GM19455 (cell line): ENCODE data around the gene GPT2.
A peak's percentile ranks its signal among the peaks of the same experiment; 100 is the strongest.

Source experiments
- ATAC-seq: cut with Tn5 transposase; IDR thresholded peaks from one replicate; pipeline ENCODE4 v1.9.1; 2021; ENCODE audit not compliant: unreplicated experiment

Gene GPT2

DNA sequence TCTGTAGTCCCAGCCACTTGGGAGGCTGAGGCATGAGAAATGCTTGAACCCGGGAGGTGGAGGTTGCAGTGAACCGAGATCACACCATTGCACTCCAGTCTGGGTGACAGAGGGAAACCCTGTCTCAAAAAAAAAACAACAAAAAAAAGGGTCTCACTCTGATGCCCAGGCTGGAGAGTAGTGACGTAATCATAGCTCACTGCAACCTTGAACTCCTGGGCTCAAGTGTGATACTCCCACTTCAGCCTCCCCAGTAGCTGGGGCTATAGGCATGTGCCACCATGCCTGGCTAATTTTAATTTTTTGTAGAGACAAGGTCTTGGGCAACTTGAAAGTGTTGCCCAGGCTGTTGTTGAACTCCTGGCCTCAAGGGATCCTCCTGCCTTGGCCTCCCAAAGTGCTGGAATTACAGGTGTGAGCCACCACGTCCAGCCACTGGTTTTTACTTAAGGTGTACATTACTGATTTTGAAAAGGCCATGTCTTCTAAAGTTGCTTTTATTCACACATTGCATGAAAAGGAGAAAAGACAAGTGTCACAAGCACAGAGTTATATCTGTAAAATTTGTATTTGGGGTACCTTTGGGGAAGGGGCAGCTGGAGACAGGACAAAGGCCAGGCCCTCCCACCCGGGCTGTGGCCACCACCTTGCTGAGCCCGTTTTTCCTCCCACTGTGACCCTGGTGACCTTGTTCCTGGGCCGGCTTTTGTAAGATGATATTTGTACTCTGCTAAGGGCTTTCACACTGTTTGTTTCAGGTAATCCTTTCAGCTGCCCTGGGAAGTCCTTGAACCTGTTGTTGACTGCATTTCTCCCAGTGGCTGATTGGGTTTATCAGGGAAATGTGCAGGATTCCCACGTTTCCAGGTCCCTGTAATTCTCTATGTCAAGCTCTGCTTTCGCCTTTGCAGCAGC, 11.5 kb downstream of the GPT2 start:
- no peak for ATAC-seq

DNA sequence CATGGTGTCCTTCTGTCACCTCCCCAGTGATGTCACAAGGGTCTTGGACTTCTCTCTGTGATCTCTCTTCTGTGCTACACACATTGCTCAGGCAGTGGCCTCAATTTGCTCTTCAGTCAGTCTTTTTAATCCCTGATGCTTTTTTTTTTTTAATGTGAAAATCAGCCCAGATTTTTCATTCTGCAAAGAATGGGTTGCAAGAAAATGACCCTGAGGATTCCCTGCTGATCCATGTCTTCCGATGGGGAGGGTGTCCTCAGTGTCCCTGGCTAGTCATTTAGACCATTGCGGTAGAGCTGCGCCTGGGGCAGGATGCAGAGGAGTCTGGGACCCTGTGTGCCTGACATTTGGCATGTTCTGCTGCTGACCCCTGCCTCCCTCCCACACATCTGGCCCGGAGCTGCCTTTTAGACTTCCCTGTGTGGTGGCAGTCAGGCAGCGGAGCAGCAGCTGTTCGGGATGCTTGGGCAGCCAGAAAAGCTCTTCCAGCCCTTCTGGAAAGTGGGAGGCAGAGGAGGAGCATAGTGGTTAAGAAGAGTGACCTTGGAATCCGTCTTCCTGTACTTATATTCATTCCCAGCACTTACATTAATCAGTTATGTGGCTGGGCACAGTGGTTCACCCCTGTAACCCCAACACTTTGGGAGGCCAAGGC, 12.3 kb downstream of the GPT2 start:
- no peak for ATAC-seq

DNA sequence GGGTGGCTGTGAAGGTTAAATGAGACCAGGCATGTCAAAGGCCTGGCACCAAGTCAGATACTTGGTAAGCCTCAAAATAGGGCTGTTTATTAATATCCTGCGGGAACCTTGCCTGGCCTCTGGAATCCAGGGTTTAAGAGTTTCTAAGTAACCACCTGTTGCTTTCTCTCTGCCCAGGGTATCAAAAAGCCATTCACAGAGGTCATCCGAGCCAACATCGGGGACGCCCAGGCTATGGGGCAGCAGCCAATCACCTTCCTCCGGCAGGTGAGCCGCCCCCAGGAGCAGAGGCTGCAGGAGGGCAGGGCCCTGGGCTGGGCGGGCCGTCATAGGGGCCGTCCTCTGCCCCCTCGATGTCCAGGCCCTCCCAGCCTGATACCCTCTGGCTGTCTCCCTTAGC, 13.3 kb downstream of the GPT2 start:
- no peak for ATAC-seq

- ATAC-seq: no peak
These were observed 13.8 kb downstream of the GPT2 start for GRCh38 chr16:46898006-46898405.

DNA sequence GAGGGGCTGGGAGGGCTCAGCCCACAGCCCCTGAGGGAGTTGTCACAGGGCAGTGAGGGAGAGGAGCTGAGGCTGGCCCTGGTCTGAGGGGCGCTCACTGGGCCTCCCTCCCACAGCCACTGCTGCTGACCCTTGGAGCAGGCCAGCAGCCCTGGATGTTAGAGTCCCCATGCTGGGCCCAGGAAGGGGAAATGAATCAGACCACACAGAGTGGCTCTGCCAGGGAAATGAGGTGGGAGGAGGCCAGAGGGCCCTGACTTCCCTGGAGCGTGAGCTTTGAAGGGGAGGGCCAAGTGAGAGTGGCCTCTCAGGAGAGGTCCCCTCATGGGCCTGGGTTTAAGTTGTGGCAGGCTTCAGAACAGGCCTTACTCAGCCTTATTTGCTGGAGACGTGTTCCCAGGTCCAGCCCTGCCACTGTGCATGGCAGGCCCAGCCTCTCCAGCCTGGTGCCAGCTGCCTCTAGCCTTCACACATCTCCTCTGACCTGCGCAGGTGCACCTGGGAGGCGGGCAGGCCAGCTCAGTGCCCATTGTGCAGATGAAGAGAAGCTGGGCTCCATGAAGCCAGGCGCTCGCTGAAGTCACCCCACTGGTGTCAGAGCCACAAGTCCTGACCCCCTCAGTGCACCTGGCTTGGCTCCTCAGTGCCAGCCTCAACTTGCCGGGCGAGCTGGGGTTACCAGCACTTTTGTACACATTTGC, 15.4 kb downstream of the GPT2 start:
- no peak for ATAC-seq

DNA sequence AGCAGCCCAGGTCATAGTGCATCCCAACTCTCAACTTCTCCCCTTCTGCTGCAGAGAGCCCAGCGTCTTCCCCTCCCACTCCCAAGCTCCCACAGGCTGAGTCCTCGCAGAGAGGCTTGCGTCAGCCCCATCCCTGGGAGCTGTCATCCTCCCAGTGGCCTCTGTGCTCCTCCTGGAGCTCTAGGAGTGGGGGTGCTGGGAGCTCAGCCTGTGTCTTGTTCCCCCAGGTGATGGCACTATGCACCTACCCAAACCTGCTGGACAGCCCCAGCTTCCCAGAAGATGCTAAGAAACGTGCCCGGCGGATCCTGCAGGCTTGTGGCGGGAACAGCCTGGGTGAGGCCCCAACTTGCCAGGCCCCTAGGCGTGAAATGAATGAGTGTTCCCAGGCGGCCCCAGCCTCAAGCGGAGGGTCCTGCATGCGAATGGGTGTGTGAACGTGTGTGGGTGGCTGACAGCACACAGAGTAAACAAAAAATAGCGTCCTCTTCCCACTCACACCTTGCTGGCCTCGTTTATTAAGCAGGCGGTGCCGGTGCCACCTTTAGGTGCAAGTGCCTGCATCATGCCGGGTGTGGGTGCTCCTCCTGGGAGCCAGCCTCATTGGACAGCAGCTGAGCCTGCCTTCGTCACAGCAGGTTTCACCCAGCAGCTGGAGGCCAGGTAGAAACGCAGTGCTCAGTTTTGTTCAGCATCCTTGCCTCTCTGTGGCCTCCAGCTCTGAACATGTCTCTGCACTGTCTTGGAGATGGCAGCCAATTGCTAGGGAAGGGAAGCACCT, 16.5 kb downstream of the GPT2 start:
- no peak for ATAC-seq

DNA sequence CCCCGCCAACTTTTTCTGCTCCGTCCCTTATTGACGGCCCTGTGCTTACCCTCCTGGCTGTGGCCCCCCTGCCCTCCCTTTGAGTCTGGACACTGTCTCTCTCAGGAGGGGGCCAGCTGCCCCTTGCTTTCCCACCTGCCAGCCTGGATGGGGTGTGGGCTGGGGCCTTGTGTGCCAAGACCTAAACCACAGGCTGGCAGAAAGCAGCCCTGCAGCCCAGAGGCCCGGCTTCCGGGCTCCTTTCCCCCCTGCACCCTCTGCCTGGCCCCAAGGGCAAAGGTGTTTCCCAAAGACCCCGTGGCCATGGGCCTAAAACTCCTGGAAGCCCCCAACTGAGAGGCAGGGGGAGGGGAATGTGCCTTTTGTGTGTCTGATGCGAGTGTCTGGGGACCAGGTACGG, 17.5 kb downstream of the GPT2 start:
- ATAC-seq: no peak

- no peak for ATAC-seq
These were observed 19.2 kb downstream of the GPT2 start for GRCh38 chr16:46903255-46903905.

DNA sequence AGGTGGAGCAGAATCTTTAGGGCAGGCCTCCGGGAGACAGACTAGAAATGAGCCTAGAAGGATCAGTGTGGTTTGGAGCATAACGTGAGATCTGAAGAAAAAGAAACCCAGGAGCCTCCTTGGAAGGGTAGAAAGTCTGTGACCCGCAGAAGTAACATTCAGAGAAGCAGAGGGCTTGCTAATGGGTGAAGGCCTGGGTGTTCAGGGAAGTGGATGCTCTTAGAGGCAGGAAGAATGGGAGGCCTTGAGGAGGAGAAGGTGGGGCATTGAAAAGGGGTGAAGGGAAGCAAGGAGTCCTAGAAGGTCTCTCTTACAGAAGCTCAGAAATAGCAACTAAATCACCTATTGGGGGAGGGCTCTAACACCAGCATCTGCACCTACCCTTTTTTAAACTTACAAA, 20.3 kb downstream of the GPT2 start:
- no peak for ATAC-seq

DNA sequence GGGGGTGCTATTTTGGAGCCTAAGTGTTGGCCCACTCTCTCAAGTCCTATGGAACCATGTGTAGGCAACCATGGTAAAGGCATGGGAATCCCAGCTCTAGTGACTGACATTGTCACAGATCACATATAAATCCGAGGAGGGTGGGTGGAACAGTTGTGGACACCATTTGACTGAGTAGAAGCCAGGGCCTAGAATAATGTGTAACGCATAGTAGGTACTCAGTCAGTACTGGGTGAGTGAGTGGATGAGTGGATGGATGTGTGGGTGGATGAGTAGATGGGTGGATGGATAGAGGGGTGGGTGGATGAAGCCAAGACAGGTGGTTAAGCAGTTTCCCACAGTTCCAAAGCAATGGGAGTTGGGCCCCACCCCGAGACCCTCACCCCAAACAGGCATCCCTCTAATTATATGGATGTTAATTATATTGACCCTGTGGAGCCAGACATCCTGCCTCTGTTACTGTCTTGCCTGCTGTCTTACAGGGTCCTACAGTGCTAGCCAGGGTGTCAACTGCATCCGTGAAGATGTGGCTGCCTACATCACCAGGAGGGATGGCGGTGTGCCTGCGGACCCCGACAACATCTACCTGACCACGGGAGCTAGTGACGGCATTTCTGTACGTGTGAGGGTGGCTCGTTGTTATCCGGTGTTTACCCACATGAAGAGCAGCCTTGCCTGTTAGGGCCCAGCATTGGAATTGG, 22.3 kb downstream of the GPT2 start:
- no peak for ATAC-seq

DNA sequence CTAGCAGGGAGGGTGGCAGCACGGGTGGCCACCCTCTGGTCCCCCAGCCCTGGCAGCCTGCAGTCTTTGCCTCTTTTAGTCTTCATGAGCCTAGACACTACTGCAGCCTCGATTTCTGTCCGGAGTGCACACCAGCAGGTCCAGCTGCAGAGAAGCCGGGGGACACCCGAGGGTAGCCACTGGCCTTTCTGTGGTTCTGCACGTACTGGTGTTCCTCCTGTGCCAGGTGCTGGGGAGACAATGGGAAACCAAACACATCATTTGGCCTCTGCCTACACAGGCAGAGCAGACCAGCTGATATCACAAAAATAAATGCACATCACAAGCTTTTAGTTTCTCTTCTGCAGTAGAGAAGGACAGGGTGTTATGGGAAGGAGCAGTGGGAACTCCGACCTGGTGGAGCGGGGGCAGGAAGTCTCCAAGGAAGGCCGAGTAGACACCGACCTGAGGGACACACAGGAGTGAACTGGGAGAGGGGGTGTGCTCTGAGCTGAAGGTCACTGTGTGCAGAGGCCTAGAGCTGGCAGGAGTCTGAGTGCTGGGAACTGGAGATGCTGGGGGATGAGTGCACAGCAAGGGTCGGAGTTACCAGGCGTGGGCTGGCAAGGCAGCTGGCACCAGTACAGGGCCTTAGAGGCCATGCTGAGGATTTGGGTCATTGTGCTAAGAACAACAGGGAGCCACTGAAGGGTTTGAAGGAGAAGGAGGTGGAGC, 23.1 kb downstream of the GPT2 start:
- no peak for ATAC-seq

DNA sequence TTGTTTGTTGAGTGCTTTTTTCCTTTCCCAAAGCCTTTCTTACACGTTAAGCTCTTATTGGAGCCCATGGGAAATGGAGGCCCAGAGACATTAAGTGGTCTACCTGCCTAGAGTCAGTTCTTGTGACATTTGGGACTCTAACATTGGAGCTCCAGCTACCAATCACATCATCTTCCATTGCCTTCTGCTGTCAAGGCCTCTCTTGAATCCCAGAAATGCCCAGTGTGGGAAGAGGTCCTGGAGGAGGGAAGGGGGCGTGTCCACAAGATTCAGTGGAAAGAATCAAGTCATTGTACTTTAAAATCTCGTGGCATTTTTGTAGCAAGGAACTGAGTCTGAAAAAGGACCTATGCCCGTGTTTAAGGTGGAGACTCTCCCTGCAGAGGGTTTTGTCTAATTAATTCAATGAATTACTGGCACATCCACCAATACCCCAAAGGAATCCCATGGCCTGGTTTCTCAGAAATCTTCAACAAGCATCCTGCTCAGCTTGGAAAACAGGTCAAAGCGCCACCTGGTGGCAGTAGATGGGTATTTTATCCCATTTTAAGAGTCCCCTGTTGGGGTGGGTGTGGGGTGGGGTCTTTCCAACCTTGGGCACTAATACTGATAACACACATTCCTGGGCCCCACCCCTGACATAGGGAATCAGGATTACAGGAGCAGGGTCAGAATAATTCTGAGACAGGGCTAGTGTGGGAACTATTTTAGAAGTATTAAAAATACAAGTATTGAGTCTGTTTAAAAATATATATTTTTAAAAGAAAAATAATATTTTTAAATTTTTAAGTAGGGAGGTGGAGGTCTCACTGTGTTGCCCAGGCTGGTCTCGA, 24.6 kb downstream of the GPT2 start:
- no peak for ATAC-seq

- peak; percentile 57 for ATAC-seq
These were observed 26.9 kb downstream of the GPT2 start for GRCh38 chr16:46911038-46911437.

DNA sequence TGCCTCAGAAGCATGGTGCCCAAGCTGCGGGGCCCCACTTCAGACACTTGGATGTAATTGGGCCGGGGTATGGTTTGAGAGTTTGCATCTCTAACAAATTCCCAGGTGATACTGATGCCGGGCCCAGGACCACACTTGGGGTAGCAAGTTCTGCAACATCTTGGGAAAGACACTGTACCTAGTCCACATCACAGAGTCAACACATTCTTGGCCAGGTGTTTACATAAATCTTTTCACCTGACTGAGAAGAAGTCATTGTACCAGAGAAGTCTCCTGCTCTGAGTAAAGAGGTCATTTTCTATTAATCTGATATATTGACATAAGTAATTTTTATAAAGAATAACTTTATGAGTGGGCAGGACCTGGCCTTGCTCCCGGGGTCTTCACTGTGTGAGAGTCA, 27.5 kb downstream of the GPT2 start:
- no peak for ATAC-seq

DNA sequence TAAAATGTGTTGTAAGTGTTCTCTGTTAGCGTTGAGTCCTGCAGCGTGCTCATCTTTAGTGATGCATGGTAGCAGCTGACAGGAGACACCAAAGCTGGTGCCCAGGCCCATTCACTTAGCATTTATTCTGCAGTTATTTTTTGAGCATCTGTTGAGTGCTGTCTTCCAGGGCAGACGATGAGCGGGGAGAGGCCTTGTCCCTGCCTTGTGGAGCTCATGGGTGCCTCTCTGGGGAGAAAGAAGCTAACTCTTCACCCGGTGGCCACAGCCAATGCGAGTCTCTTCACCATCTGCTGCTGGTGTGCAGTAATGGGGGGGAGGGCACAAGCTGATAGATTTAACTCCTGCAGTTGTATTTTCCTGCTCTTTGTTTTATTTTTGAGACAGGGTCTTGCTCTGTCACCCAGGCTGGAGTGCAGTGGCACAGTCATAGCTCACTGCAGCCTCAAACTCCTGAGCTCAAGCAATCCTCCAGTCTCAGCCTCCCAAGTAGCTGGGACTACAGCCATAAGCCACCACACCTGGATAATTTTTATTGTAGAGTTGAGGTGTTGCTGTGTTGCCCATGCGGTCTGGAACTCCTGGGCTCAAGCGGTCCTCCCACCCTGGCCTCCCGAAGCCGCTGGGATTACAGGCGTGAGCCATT, 30.5 kb downstream of the GPT2 start:
- no peak for ATAC-seq

GRCh38 chr16:46915483-46916025, 31.4 kb downstream of the GPT2 start:
- ATAC-seq: no peak

DNA sequence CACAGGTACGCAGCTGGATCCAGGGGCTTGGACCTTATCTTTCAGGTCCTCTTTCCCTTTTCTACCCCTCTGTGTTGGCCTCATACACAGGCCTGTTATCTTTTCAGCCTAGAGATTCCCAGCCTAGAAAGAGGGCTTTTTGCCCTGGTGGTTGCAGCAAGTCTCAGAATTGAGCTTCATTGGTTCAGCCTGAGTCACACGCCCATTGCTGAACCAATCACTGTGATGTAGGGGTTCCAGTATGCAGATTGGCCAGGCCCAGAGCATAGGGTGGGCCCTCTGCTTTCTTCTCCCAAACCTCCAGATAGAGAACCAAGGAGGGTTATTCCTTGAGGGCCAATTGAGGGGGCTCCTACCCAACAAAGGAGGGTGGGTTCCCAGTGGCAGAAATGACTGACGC, 32.8 kb downstream of the GPT2 start:
- ATAC-seq: no peak

- no peak for ATAC-seq
These were observed 34.2 kb downstream of the GPT2 start for GRCh38 chr16:46918400-46918799.
